COR-L47 (cell line): ENCODE data around the gene RRP8.
A peak's percentile ranks its signal among the peaks of the same experiment; 100 is the strongest.

Source experiments
- DNase-seq: peaks from one replicate; lab custom pipeline; 2025; lab: John Stamatoyannopoulos, UW

Gene RRP8

GRCh38 chr11:6603287-6604080 is at the start of gene RRP8, which contains the start of gene ILK:
TSS of gene RRP8 (minus strand) at chr11:6603616. CDS start at chr11:6603502, 114 bp downstream.
TSS of gene ILK (plus strand) at chr11:6603774. CDS start at chr11:6604272, 498 bp downstream.
- DNase-seq = peak; percentile 75

GRCh38 chr11:6653097-6653496 is 49.7 kb upstream of the RRP8 start:
- no peak for DNase-seq

GRCh38 chr11:6652182-6652581 is 48.8 kb upstream of the RRP8 start:
- no peak for DNase-seq

GRCh38 chr11:6650980-6651379 is 47.6 kb upstream of the RRP8 start:
- DNase-seq = no peak

GRCh38 chr11:6650104-6650503 is 46.7 kb upstream of the RRP8 start:
- DNase-seq = no peak

- DNase-seq = no peak
Measured at GRCh38 chr11:6648501-6648900, 45.1 kb upstream of the RRP8 start.

- no peak for DNase-seq
Measured at GRCh38 chr11:6647836-6648235, 44.4 kb upstream of the RRP8 start.

- DNase-seq = no peak
Measured at GRCh38 chr11:6646918-6647679, 43.7 kb upstream of the RRP8 start.

- no peak for DNase-seq
Measured at GRCh38 chr11:6646576-6646917, 43.1 kb upstream of the RRP8 start.

- DNase-seq = no peak
Measured at GRCh38 chr11:6646071-6646470, 42.7 kb upstream of the RRP8 start.

GRCh38 chr11:6642957-6643356 is 39.5 kb upstream of the RRP8 start:
- no peak for DNase-seq

- DNase-seq = no peak
Measured at GRCh38 chr11:6640985-6641701, 37.7 kb upstream of the RRP8 start.

GRCh38 chr11:6640036-6640984 is 36.9 kb upstream of the RRP8 start:
- DNase-seq = no peak

- DNase-seq = no peak
Measured at GRCh38 chr11:6638429-6638828, 35.0 kb upstream of the RRP8 start.

GRCh38 chr11:6637871-6638270 is 34.5 kb upstream of the RRP8 start:
- DNase-seq = no peak

- no peak for DNase-seq
Measured at GRCh38 chr11:6636480-6636879, 33.1 kb upstream of the RRP8 start.

- DNase-seq = no peak
Measured at GRCh38 chr11:6635082-6635932, 31.9 kb upstream of the RRP8 start.

- DNase-seq = no peak
Measured at GRCh38 chr11:6634534-6634933, 31.1 kb upstream of the RRP8 start.

GRCh38 chr11:6633422-6634408 is 30.3 kb upstream of the RRP8 start:
- DNase-seq = no peak
